ENCODE results near the gene MACROD2.
"Not testable (repeated sequence)": the region's sequence is repeated elsewhere in the genome, so short reads cannot be mapped to it uniquely, and the experiment has no call there.

MACROD2 gene

DNA sequence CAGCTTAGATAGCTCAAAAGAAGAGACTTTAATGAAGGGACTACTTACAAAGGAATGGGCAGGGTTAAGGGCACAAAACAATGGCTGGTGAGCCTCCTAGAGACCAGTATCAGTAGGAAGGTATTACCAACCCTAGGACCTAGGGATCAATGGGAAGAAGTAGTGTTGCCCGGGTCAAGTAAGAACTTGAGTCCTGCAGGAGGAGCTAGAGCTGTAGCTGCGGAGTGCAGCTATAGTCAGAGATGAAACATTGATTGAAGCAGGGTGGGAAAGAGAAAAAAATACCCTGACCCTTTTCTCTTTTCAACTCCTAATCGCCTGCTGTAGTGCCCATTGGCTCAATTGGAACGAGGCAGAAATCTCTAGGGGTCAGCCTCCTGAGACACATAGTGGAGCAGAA, 198.1 kb downstream of the MACROD2 start:
- DNase-seq (ENCODE audit: low spot score), result no peak

DNA sequence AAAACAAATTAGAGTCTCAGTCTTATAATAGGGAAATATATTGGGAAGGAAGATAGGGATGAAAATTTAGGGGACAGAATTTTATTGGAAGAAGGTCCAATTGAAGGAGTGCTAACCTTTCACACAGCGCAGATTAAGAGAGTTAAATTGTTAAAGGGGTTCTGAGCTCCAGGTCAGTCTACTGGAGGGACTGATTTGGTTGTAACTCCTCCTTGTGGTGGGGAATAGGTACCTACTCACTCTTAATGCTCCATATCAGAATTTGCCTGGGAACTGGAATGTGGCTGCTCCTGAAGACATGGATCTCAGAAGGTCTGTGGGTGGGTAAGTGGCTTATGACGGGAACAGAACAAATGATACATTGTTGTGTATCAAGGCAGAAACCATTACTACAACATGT, 198.6 kb downstream of the MACROD2 start:
- DNase-seq (ENCODE audit: low spot score), result no peak

DNA sequence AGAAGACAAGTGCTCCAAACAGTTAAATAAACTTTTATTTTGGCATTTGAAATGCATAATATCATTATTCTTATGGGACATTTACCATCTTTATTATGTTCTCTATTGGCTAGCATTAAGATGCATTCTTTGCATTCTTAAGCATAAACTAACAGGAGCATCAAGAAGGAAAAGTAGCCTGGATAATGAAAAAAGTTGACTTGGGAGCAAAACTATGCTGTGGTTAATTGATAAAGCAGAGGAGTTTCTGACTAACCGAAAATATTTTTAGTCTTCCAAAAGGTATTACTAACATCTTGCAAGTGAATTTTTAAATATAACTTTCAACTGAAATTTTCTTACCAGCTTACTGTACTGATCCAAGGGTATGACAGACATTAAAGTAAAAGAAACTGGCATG, 201.8 kb downstream of the MACROD2 start:
- no peak for DNase-seq (ENCODE audit: low spot score)

DNA sequence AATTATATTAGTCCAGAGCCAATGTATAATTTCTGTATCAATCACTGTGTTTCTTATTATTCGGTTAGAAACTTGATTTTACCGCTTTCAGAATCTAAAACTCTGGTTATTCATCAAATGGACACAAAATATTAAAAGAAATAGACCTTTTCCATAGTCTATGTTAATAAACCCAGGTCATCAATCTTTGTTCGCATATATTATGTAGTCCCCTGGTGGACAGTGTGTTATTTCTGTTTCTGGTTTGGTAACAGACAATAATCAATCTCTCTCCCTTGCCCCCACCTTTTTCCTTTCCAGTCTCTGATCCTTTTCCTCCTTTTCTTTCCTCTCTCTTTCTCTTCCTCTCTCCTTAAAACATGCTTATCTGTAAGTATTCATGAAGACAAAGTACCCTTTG, 203.1 kb downstream of the MACROD2 start:
- DNase-seq (ENCODE audit: low spot score), result no peak

DNA sequence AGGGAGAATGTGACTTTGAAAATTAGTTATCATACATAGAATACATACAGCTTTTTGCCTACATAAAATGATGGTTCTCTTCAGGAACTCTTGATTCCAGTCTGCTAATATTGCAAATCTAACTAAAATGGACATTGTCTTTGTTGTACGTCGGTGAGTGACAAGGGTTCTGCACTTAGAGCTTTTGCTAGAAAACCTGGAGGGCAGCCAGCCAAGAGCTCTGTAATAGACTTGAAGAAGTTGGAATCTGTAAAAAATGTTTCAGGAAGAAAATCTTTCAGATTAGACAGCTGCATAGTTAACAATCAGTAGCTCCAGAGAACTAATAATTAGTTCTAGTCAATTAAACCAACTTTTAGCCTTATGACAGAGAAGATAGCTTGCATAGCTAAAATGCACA, 203.8 kb downstream of the MACROD2 start:
- DNase-seq (ENCODE audit: low spot score), result no peak

DNA sequence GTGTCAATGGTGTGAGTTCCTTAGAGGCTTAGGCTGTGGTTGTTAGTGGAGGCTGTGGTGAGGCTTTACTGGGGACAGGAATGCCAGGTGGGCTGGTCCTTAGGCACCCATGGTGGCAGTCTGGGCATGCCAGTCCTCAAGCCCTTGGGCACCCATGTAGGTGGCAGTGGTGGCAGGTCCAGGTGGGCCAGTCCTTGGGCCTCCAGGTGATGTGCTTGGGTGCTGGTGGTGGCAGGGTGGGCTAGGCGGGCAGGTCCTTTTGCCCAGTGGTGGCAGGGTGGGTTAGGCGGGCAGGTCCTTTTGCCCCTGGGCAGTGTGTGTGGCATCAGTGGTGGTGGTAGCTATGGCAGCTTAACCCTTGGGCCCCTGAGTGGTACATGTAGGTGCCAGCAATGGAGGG, 208.3 kb downstream of the MACROD2 start:
- no peak for DNase-seq (ENCODE audit: low spot score)

DNA sequence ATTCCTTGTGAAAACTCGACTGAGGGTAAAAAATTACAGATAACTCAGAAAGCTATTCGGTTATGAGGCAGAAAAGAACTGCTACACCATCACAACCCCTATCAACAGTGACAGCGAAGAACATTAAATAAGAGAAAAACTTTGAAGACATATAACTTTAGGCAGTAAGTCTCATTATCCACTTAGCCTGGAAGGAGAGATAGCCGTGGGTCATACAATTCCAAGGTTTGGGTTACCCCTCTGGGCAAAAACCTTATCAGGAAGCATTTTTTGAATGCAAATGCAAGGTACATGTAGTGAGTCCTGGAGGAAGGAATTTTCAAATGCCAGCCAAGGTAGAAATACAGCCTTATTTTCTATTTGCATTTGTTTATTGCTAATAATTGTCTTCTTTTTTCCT, 212.3 kb downstream of the MACROD2 start:
- no peak for DNase-seq (ENCODE audit: low spot score)

DNA sequence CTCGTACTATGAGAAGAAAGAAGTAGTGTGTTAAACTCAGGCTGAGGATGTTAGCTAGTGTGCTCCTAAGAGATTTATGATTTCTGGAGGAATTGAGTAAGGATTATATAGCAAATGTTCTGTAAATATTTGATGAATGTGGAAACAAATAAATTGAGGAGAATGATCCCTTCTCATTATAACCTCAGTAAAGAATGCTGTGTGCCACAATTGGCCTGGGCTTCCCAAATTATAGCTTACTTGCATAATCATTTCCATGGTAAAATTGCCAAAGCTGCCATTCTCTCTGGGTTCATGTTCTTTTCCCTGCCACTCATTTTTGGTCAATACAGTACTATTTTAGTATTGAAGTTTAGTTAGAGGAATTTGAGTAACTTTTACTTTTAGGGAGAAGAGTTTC, 213.6 kb downstream of the MACROD2 start:
- no peak for DNase-seq (ENCODE audit: low spot score)

DNA sequence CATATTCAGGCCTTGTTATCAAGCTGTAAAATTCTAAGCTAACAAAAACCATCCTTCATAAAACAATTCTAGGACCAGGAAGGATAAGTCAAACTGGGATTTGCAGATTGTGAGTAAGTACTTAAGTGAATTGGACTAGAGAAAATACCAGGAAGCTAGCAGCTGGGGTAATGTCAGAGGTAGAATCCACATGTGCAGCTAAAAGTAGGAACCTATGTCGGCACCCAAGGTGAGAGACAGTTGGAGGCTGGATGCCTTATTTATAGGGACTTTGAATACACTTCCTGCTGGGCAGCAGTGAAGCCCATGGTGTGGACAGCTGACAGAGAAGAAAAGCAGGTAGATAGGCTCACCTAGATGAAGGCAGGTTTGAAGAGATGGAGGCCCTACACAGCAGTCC, 214.8 kb downstream of the MACROD2 start:
- DNase-seq (ENCODE audit: low spot score), result no peak

DNA sequence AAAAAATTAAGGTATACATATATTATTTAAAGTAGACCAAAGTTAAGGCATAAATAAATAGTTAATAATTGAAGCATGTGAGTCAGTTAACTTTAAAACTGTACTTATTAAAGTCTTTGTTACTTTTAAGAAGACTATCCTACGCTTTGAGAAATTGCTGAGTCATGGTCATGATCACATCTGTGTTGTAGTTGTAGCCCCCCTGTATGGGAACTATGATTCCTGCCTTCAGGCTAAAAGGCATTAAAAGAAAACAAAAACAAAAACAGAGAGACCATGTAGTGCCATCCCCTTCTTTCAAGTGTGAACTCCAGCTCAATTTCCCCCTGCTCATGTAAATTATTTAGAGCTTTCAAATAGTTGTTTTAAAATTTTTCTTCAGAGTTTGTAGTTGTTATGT, 218.7 kb downstream of the MACROD2 start:
- no peak for DNase-seq (ENCODE audit: low spot score)

DNA sequence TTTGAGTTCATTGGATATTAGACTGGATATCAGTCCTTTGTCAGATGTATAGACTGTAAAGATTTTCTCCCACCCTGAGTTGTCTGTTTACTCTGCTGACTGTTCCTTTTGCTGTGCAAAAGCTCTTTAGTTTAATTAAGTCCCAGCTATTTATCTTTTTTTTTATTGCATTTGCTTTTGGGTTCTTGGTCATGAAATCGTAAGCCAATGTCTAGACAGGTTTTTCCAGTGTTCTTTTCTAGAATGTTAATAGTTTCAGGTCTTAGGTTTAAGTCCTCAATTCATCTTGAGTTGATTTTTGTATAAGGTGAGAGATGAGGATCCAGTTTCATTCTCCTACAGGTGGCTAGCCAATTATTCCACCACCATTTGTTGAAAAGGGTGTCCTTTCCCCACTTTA, 220.6 kb downstream of the MACROD2 start:
- not testable (repeated sequence) for DNase-seq (ENCODE audit: low spot score)

DNA sequence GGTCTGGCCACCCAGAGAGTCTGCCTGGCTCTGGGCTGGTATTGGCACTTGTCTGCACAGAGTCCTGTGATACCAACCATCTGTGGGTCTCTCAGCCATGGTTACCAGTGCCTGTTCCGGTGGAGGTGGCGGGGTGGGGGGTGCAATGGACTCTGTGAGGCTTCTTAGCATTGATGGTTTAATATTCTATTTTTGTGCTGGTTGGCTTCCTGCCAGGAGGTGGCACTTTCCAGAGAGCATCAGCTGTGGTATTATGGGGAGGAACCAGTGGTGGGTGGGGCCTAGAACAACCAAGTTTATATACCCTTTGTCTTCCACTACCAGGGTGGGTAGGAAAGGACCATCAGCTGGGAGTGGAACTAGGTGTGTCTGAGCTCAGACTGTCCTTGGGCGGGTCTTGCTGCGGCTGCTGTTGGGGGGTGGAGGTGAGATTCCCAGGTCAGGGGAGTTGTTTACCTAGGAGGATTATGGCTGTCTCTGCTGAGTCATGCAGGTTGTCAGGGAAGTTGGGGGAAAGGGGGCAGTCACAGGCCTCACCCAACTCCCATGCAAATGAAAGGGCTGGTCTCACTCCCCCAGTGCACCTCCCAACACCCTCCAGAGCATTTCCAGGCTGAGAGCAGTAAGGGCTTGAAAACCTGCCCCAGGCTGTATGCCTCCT, 224.6 kb downstream of the MACROD2 start:
- no peak for DNase-seq (ENCODE audit: low spot score)

DNA sequence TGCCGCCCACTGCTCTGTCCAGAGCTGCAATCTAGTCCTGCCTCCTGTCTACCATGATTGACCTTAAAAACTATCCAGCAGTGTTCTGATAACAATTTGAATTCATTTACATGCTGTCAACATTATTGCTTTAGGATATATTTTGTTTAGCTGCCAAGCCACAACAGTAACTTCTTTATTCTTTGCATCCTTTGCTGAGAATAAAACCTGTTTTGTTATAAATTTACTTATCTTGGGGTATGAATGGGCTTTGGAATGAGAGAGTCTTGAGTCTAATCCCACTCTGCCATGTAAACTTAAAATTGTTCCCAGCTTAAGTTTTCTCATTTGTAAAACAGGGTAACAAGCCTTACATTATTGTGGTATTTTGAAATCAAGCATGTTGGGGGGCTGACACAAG, 225.7 kb downstream of the MACROD2 start:
- DNase-seq (ENCODE audit: low spot score), result no peak

DNA sequence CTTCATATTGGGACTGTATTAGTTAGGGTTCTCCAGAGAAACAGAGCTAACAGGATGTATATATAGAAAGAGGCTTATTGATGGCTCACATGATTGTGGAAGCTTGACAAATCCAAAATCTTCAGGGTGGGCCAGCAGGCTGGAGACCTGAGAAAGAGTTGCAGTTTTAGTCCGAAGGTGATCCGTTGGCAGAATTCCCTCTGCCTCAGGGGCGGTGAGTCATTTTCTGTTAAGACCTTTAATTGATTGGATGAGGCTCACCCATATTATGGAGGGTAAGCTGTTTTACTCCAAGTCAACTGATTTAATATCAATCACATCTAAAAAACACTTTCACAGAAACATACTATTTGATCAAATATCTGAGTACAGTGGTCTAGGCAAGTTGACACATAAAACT, 228.5 kb downstream of the MACROD2 start:
- no peak for DNase-seq (ENCODE audit: low spot score)

DNA sequence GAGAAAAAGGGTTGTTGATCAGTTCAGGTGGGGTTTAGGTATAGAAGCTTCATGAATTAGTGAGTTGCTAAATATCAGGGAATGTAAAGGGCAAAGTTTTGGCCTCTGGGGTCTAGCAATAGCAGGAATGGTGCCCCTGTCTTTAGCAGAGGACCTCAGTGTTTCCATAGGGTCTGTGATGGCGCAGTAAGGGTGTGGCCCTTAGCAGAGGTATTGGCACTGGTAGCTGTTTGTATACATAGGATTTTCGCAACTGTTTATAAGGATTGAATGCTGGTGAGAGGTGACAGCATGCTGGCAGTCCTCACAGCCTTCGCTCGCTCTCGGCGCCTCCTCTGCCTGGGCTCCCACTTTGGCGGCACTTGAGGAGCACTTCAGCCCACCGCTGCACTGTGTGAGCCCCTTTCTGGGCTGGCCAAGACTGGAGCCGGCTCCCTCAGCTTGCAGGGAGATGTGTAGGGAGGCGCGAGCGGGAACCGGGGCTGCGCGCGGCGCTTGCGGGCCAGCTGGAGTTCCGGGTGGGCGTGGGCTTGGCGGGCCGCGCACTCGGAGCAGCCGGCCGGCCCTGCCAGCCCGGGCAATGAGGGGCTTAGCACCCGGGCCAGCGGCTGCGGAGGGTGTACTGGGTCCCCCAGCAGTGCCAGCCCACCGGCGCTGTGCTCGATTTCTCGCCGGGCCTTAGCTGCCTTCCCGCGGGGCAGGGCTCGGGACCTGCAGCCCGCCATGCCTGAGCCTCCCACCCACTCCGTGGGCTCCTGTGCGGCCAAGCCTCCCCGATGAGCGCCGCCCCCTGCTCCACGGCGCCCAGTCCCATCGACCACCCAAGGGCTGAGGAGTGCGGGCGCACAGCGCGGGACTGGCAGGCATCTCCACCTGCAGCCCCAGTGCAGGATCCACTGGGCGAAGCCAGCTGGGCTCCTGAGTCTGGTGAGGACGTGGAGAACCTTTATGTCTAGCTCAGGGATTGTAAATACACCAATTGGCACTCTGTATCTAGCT, 231.0 kb downstream of the MACROD2 start:
- not testable (repeated sequence) for DNase-seq (ENCODE audit: low spot score)

DNA sequence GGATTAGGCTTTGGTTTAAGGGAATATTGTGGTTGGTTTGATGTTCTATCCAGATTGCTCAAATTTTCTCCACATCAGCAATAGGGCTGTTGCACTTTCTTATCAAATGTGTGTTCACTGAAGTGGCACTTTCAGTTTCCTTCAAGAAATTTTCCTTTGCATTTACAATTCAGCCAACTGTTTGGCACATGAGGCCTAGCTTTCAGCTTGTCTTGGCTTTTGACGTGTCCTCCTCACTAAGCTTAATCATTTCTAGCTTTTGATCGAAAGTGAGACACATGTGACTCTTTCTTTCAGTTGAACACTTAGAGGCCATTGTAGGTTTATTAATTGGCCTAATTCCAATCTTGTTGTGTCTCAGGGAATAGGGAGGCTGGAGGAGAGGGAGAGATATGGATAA, 237.3 kb downstream of the MACROD2 start:
- DNase-seq (ENCODE audit: low spot score), result no peak

DNA sequence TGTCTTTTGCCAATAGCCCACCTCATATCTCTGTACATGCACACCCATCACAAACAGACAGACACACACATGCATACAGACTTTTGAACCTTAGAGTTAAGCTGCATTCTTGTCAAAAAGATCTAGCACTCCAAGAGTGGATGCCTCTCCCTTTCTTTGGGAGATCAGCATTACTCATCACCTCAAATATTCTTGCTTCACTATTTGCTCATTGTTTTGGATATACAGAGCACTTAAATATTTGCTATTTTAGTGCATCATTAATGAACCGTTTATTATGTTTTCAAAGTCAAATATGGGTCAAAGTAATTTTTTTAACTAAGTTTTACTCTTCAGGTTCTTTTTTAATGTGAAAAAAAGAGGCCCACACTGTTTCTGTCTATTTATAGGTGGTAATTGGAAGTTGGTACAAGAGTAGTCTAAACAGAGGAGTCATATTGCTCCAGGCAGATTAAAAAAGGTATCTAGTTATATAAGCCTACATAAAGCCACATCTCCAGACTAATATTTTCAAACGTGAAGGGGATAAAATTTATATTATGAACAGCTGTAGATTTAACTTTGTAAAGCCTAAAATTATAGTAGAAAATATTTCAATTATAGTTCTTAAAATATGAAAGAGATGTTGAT, 239.5 kb downstream of the MACROD2 start:
- DNase-seq (ENCODE audit: low spot score), result no peak

DNA sequence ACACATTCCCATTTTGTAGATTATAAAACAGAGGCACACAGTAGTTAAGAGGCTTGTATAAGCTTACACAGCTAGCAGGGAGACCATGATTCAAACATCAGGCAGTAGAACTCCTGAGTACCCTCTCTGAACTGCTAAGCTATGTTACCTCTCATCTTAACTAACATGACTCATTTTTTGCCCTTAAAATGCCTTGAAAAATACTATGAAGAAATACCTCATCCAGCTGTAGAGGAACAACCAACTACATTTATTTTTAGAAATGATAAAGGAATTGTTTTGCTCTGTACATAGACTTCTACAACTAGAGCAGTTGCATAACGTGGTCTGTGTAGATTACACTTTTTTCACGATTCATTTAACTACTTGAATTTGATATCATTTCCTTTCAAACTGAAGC, 240.0 kb downstream of the MACROD2 start:
- no peak for DNase-seq (ENCODE audit: low spot score)

DNA sequence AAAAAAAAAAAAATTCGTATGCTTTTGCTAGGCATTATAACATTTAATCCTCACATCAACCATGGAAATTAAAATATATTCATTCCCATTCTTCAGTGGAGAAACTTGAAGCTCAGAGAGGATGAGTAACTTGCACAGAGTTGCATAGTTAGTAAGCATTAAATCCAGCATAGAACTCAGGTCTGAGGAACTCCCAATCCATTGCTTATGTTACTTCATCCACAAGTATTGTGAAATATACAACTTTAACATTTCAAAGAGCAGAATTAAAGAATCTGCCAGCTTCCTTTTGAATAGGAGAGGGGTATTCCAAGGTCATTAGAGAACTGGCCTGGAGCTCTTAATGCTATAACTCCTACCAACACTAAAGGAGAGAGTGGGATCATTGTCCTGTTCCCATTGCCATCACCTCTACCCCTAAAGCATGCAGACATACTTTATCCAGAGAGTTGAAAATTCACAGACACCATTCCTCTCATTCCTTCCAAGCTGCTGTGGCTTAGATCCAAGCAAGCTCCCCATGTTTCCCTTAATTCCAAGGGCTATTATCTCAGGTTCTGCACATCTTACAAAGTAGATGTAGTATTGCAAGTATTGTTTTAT, 250.2 kb downstream of the MACROD2 start:
- DNase-seq (ENCODE audit: low spot score), result no peak

DNA sequence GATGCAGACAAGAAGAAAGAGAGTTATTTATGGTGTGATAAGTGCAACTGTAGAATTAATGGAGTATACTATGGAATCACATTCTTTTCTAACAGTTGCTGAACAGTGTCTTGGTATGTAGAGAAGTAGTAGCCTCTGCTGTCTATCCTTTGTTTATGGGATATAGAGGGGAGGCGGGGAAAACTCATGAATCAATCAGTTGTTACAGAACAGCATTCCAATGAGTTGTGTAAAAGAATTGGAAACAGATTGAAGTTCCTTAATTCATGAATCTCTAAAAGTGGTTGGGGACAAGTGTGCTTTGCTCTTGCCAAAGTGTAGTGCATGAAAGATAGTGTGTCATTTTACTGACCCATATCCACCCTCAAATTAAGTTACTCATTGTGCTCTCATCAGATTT, 264.4 kb downstream of the MACROD2 start:
- no peak for DNase-seq (ENCODE audit: low spot score)

DNA sequence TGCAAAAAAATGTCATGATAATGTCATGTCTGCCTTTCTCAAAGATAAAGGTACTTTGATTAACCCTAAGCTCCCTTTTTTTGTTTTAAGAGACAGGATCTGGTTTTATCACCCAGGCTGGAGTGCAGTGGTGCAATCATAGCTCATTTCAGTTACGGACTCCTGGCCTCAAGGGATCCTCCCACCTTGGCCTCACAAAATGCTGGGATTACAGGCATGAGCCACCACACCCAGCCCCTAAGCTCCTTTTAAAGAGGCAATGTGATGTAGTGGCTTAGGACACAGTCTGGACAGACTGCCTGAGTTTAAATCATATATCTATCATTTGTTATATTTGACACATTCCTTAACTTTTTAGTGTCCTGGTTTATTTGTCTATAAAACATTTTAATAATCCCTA, 265.1 kb downstream of the MACROD2 start:
- no peak for DNase-seq (ENCODE audit: low spot score)

DNA sequence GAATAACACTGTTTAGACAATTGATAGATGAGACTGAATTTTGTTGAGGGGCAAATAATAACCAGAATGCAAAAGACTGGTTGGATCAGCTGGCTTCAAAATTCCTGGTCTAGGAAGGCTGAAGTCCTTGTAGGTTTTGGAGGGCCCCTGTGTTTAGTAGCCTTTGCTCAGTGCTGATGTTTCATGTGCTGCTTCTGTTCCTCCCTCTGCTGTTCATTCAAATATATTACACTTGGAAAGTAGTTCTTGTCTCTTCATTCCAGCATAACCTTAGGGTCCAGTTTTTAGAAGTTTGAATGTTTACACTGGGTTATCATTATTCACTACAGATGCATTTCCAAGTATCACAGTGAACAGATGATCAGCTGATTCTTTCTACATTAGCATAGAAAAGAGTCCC, 269.6 kb downstream of the MACROD2 start:
- no peak for DNase-seq (ENCODE audit: low spot score)

DNA sequence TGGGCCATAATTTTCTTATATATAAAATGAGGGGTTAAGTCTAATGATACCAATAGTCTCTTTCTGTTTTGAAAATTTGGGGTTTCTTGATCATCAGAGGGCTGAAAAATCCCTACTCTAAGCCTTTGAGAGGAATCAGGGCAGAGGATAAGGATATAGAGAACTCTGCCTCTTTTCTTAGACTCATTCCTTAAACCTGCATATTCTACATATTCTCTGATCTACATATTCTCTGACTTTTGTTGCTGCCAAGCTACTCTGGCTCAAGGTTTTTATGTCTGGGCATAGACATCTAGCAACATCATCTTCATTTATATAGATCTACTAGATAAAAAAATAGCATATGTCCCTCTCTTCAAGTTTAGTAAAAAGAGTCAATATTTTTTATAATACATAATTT, 270.9 kb downstream of the MACROD2 start:
- no peak for DNase-seq (ENCODE audit: low spot score)
